Upper lobe of left lung (tissue), 6 donors: Measurements from ENCODE around the gene MRPL43. TPM values are rescaled to one million over a fixed set of nuclear protein-coding genes. Genes with fewer than 3 reads are reported as not detected.

Experiments
- ATAC-seq, 2 donors: fragments of 200-7000 bp; cut with Tn5 transposase; one replicate each; pipeline ENCODE4 v1.9.1; 2022; ENCODE audit warnings: mild to moderate bottlenecking in 2 of 2, moderate library complexity in 2 of 2; ENCODE audit not compliant: low FRiP score in 2 of 2
- DNase-seq, 2 donors: peaks; one replicate each; pipeline ENCODE4 v3.0.0-alpha.2; 2019 to 2020
- H3K27ac ChIP-seq, 4 donors: fragments of 200-600 bp; sonication (generic); one replicate each; pipeline ENCODE4 v1.5.1; 2016 to 2019
- H3K27me3 ChIP-seq, 4 donors: fragments of 200-600 bp; sonication (generic); one replicate each; pipeline ENCODE4 v1.5.1; 2017 to 2019
- H3K36me3 ChIP-seq, 4 donors: fragments of 200-600 bp; sonication (generic); one replicate each; pipeline ENCODE4 v1.5.1; 2016 to 2019
- H3K4me1 ChIP-seq, 4 donors: fragments of 200-600 bp; sonication (generic); one replicate each; pipeline ENCODE4 v1.5.1; 2018 to 2019
- H3K4me3 ChIP-seq, 4 donors: fragments of 200-600 bp; sonication (generic); one replicate each; pipeline ENCODE4 v1.5.1; 2017 to 2019; ENCODE audit warnings: mild to moderate bottlenecking in 2 of 4, moderate library complexity in 1 of 4
- H3K9me3 ChIP-seq, 4 donors: fragments of 200-600 bp; sonication (generic); one replicate each; pipeline ENCODE4 v1.5.1; 2018 to 2019
- CTCF ChIP-seq, 6 experiments: fragments of 450-650 bp in 4 of 6; fragments of 200-600 bp in 2 of 6; sonication (generic) in 2 of 6; IDR thresholded peaks; one replicate each; pipeline ENCODE4 v1.5.1; 2016 to 2019; ENCODE audit warnings: antibody characterized with exemption in 6 of 6
- EP300 ChIP-seq, 4 donors: sonication (generic); formaldehyde crosslinking; IDR thresholded peaks; one replicate each; pipeline ENCODE4 v1.5.1; 2017; ENCODE audit warnings: antibody characterized with exemption in 4 of 4, control low read depth in 2 of 4
- POLR2A ChIP-seq, 4 donors: fragments of 450-650 bp; IDR thresholded peaks; one replicate each; pipeline ENCODE4 v1.5.1; 2016 to 2017; ENCODE audit warnings: antibody characterized with exemption in 4 of 4, mild to moderate bottlenecking in 2 of 4
- POLR2AphosphoS5 ChIP-seq, 2 donors: sonication (generic); formaldehyde crosslinking; IDR thresholded peaks; one replicate each; pipeline ENCODE4 v1.5.1; 2017; ENCODE audit warnings: antibody characterized with exemption in 2 of 2
- WGBS, 2 donors: methylation state at CpG; one replicate each; pipeline ENCODE4 v1.1.5; 2017 to 2018; 5-methylcytosine and 5-hydroxymethylcytosine counted together
- total RNA-seq, 6 donors: library from RNA; depleted of rRNA in 4 of 6; stranded (reverse); fragments of >200 nt in 4 of 6; gene quantifications; one replicate each; pipeline versions ENCODE4 v1.1.0 to v1.2.1, GENCODE V29; 2016 to 2021
- donor health status: DM: no; HTN: no; CAD: no; lungs with moderate emphysema.
- donor health status: DM: no; HTN: yes; CAD: no; lungs with severe emphysema.

Gene MRPL43
- total RNA-seq, 6 donors from 2014 or later = 40.2 to 72.1 (median 63.5) TPM

DNA sequence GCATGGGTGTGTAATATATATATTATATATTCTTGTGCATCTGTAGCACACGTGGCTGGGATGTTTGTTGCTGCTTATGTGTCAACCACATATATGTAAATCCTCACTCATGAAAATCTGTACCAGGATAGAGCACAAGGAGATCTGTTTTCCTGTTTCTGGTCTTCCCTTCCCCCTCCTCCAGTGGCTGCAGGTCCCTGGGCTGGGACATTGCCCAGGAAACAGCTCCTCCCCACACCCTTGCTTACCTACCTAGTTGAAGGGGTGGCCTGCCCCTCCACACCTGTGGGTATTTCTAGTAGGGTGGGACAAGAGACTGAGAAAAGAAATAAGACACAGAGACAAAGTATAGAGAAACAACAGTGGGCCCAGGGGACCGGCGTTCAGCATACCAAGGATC lies 46.0 kb upstream of the MRPL43 start:
- peaks cover 14 to 24% (median 21%) of the 10 kb centered on the region in 4 donors for H3K4me1 ChIP-seq
- peak overlapping the region in 3 of 4 donors; percentile 56 to 87 (median 85) for H3K4me3 ChIP-seq

DNA sequence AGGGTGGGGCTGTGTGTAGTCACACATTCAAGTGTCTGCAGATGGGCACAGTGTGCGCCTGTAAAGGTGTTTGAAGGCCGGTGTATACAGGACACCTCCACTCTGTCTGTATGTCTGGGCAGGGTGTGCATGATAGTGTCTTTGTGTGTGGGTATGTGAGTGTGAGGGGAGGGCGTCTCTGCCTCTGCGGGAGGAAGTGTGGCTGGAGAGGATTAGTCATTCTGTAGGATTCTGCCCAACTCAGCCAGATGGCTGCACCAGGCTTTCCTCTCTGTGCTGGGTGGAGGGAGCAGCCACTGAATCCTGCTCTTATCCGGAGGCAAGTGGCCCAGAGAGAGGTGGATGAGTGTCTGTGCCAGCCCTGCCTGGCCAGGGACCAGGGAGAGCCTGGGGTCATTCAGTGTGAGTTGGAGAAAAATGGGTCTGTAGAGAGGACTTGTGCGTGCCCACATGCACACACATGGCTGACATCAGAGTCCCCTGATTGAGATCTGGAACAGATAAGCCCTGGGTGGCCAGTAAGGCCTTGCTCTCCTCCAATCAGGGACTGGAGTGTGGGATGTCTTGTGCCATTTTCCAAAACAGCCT lies 45.4 kb upstream of the MRPL43 start:
- ATAC-seq (peak; percentile 67 to 81), DNase-seq (peak in 1 of 2 donors; percentile 73)
- WGBS, 2 donors = 0 to 8% methylated on average over 5 to 6 of the region's 6 CpGs
- Histone ChIP-seq H3K9me3 (no peaks in the 10 kb centered on the region), H3K4me3 (peak overlapping the region; percentile 56 to 87 (median 80)), H3K4me1 (peaks cover 14 to 24% (median 21%) of the 10 kb centered on the region in 4 donors), H3K27ac (peak overlapping the region; percentile 93 to 99 (median 96)), H3K27me3 (no peaks in the 10 kb centered on the region), H3K36me3 (peaks cover 13 to 33% (median 31%) of the 10 kb centered on the region in 4 donors)
- TF ChIP-seq POLR2AphosphoS5 (IDR thresholded peaks at IDR 0.05) (no peak), POLR2A (IDR thresholded peaks at IDR 0.05) (no peak), CTCF (IDR thresholded peaks at IDR 0.05) (no peak), EP300 (IDR thresholded peaks at IDR 0.05) (no peak)

More for the DNA sequence above, 46.0 kb upstream of the MRPL43 start:
- no peak for DNase-seq
- Histone ChIP-seq H3K36me3 (peaks cover 18 to 39% (median 36%) of the 10 kb centered on the region in 4 donors), H3K27ac (peak overlapping the region; percentile 93 to 99 (median 96)), H3K9me3 (no peaks in the 10 kb centered on the region), H3K27me3 (no peaks in the 10 kb centered on the region)
- WGBS, 2 donors = 71 to 85% methylated on average over 3 of the region's 3 CpGs
- TF ChIP-seq CTCF (IDR thresholded peaks at IDR 0.05) (no peak), POLR2A (IDR thresholded peaks at IDR 0.05) (no peak), EP300 (IDR thresholded peaks at IDR 0.05) (no peak), POLR2AphosphoS5 (IDR thresholded peaks at IDR 0.05) (no peak)
- no peak for ATAC-seq

GRCh38 chr10:101031796-101032636 lies 44.7 kb upstream of the MRPL43 start:
- Histone ChIP-seq H3K27ac (peak overlapping the region; percentile 93 to 99 (median 96)), H3K36me3 (peaks cover 6 to 26% (median 24%) of the 10 kb centered on the region in 4 donors), H3K4me3 (peak overlapping the region; percentile 56 to 87 (median 80)), H3K4me1 (peaks cover 14 to 24% (median 21%) of the 10 kb centered on the region in 4 donors), H3K27me3 (no peaks in the 10 kb centered on the region), H3K9me3 (no peaks in the 10 kb centered on the region)
- DNase-seq (peak; percentile 83 to 97), ATAC-seq (peak; percentile 79 to 87)
- 0 to 2% methylated on average over 9 to 27 of the region's 47 CpGs for WGBS, 2 donors
- TF ChIP-seq EP300 (IDR thresholded peaks at IDR 0.05) (no peak), POLR2AphosphoS5 (IDR thresholded peaks at IDR 0.05) (peak; percentile 73 to 78), POLR2A (IDR thresholded peaks at IDR 0.05) (peak in 2 of 4 donors; percentile 54 to 79)

DNA sequence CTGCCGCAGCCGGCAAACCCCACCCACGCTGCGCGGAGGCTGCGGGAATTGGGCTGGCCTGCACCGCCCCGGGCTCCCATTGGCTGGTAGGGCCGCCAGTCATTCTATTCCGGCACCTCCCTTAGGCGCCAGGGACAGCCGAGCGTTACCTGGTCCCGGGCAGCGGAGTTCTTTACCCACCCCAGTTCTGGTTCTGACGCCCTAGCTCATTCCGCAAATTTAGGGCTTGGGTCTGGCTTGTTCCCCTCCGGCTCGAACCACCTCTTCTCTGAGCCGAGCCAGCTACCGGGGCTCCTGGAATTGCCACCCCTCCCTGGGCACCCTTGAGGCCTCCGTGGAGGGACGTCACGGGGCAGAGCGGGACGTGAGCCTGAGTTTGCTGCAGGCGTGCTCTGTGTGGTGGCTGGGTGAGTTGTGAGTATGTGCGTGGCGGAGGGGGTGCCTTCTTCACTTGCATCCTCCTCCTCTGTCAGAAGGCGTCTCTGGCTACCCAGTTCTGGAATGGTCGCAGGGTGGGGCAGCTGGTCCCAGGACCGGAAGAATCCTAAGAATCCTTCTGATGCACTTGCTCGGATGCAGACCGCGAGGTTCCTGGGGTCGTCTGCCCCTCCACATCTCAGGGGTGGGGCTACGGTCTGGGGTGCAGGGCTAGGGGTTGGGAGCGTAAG lies 44.0 kb upstream of the MRPL43 start, which contains the start of the genes PDZD7 and SFXN3:
Gene PDZD7, minus strand, starts transcription at position 2 of the 668 bp plus-strand sequence. CDS start 910 bp downstream, outside the sequence.
Gene SFXN3, plus strand, starts transcription at position 107 of the 668 bp plus-strand sequence. CDS start 3,461 bp downstream, outside the sequence.
- Histone ChIP-seq H3K27ac (peak within 1 kb of the TSS; percentile 93 to 99 (median 96)), H3K9me3 (no peaks in the 10 kb centered on the region), H3K36me3 (peaks cover 0 to 19% (median 16%) of the 10 kb centered on the region in 4 donors), H3K4me3 (peak within 1 kb of the TSS; percentile 56 to 87 (median 80)), H3K4me1 (peaks cover 14 to 24% (median 21%) of the 10 kb centered on the region in 4 donors), H3K27me3 (no peaks in the 10 kb centered on the region)
- TF ChIP-seq POLR2A (IDR thresholded peaks at IDR 0.05) (peak in 2 of 4 donors; percentile 58 to 79), EP300 (IDR thresholded peaks at IDR 0.05) (no peak), POLR2AphosphoS5 (IDR thresholded peaks at IDR 0.05) (peak; percentile 54 to 71)
- DNase-seq (peak; percentile 97 to 98), ATAC-seq (peak; percentile 93 to 94)
- 0% methylated on average over 7 to 26 of the region's 38 CpGs for WGBS, 2 donors

GRCh38 chr10:101030496-101031127 lies 43.3 kb upstream of the MRPL43 start:
- H3K9me3 ChIP-seq = no peaks in the 10 kb centered on the region
- no peak for DNase-seq
- no peaks in the 10 kb centered on the region for H3K27me3 ChIP-seq
- no peak for ATAC-seq
- WGBS, 2 donors = 17 to 26% methylated on average over 9 to 10 of the region's 25 CpGs
- peak in 1 of 6 experiments; percentile 10 for TF ChIP-seq CTCF (IDR thresholded peaks at IDR 0.05)
- TF ChIP-seq POLR2A (IDR thresholded peaks at IDR 0.05) = no peak
- TF ChIP-seq EP300 (IDR thresholded peaks at IDR 0.05) = no peak
- TF ChIP-seq POLR2AphosphoS5 (IDR thresholded peaks at IDR 0.05) = no peak
- H3K4me1 ChIP-seq = peaks cover 14 to 24% (median 21%) of the 10 kb centered on the region in 4 donors
- H3K27ac ChIP-seq = peak overlapping the region in 3 of 4 donors; percentile 93 to 99 (median 97)
- H3K36me3 ChIP-seq = peaks cover 0 to 12% (median 10%) of the 10 kb centered on the region in 4 donors
- H3K4me3 ChIP-seq = peak overlapping the region in 3 of 4 donors; percentile 56 to 87 (median 85)
